AG10803 (cell line): ENCODE measurements around the gene CYP4V2.

Source experiments
- DNase-seq: peaks from one replicate; pipeline ENCODE4 v3.0.0; 2010; ENCODE audit warnings: low read depth
- H3K4me3 ChIP-seq: 2 replicates; pipeline ENCODE4 v1.5.1; 2011; ENCODE audit warnings: mild to moderate bottlenecking, low read length, control low read depth
- CTCF ChIP-seq: conservative IDR thresholded peaks from 2 replicates; pipeline ENCODE4 v1.5.1; 2011; ENCODE audit warnings: mild to moderate bottlenecking, low read length, control low read depth, inconsistent platforms

Gene CYP4V2

GRCh38 chr4:186216465-186217024 is 25.2 kb downstream of the CYP4V2 start:
- DNase-seq = no peak
- no peak overlapping the region for H3K4me3 ChIP-seq
- no peak for TF ChIP-seq CTCF

- no peak overlapping the region for H3K4me3 ChIP-seq
- TF ChIP-seq CTCF = no peak
- DNase-seq = no peak
These were observed 26.4 kb downstream of the CYP4V2 start for GRCh38 chr4:186217733-186218293.

GRCh38 chr4:186221624-186222023 is 30.3 kb downstream of the CYP4V2 start:
- no peak for DNase-seq
- no peak for TF ChIP-seq CTCF
- H3K4me3 ChIP-seq = no peak overlapping the region

- no peak for TF ChIP-seq CTCF
- no peak for DNase-seq
- H3K4me3 ChIP-seq = no peak overlapping the region
These were observed 34.5 kb downstream of the CYP4V2 start for GRCh38 chr4:186225848-186226247.

GRCh38 chr4:186226521-186227189 is 35.3 kb downstream of the CYP4V2 start:
- TF ChIP-seq CTCF = no peak
- H3K4me3 ChIP-seq = no peak overlapping the region
- DNase-seq = no peak

GRCh38 chr4:186227221-186227620 is 35.9 kb downstream of the CYP4V2 start, which contains the start of gene KLKB1:
TSS of gene KLKB1 (plus strand) at chr4:186227507. CDS start at chr4:186228196, 689 bp downstream.
- no peak within 1 kb of the TSS for H3K4me3 ChIP-seq

More at GRCh38 chr4:186227221-186227620, 35.9 kb downstream of the CYP4V2 start, which contains the start of gene KLKB1:
- no peak for TF ChIP-seq CTCF
- DNase-seq = no peak
